Neuronal stem cell (in vitro differentiated cells): ENCODE results near the gene CDKL1.

Experiments
- DNase-seq: peaks from one replicate; pipeline ENCODE4 v3.0.0-alpha.2; 2013; ENCODE audit warnings: low spot score
- H2AFZ ChIP-seq: one replicate; pipeline ENCODE4 v1.6.1; 2013; ENCODE audit warnings: mild to moderate bottlenecking, low read length, inconsistent platforms
- H2AK5ac ChIP-seq: 2 replicates; pipeline ENCODE4 v1.6.1; 2013; ENCODE audit warnings: low read depth, mild to moderate bottlenecking, inconsistent platforms, low read length, moderate library complexity, mixed read lengths
- H2BK120ac ChIP-seq: 2 replicates; pipeline ENCODE4 v1.6.1; 2013; ENCODE audit warnings: low read depth, mild to moderate bottlenecking, inconsistent platforms, low read length, moderate library complexity, mixed read lengths
- H2BK12ac ChIP-seq: one replicate; pipeline ENCODE4 v1.6.1; 2013; ENCODE audit warnings: low read length, inconsistent platforms
- H2BK15ac ChIP-seq: 2 replicates; pipeline ENCODE4 v1.6.1; 2013; ENCODE audit warnings: mild to moderate bottlenecking, low read length, inconsistent platforms, mixed read lengths
- H2BK5ac ChIP-seq: one replicate; pipeline ENCODE4 v1.6.1; 2013; ENCODE audit warnings: inconsistent platforms, mild to moderate bottlenecking, low read length, moderate library complexity
- H3K14ac ChIP-seq: one replicate; pipeline ENCODE4 v1.6.1; 2013; ENCODE audit warnings: low read length, inconsistent platforms
- H3K18ac ChIP-seq: 2 replicates; pipeline ENCODE4 v1.6.1; 2013; ENCODE audit warnings: low read length, inconsistent platforms
- H3K23ac ChIP-seq: 2 replicates; pipeline ENCODE4 v1.6.1; 2013; ENCODE audit warnings: low read depth, mild to moderate bottlenecking, mixed read lengths, low read length, inconsistent platforms; ENCODE audit not compliant: poor library complexity
- H3K27ac ChIP-seq: replicated peaks from 3 replicates; pipeline ENCODE4 v1.5.1; 2013; ENCODE audit warnings: low read length, inconsistent platforms
- H3K27me3 ChIP-seq, 3 experiments: 2 replicates each; pipeline ENCODE4 v1.6.1; 2013; ENCODE audit warnings: low read length in 3 of 3, mild to moderate bottlenecking in 2 of 3, inconsistent platforms in 1 of 3, low read depth in 1 of 3, mixed read lengths in 1 of 3, moderate library complexity in 1 of 3; ENCODE audit not compliant: control insufficient read depth in 3 of 3, insufficient read depth in 3 of 3
- H3K36me3 ChIP-seq, 2 donors: replicated peaks in 1 of 2; 2 replicates each; pipeline ENCODE4 v1.6.1; 2013; ENCODE audit warnings: low read length in 2 of 2; ENCODE audit not compliant: control insufficient read depth in 2 of 2, insufficient read depth in 2 of 2
- H3K4ac ChIP-seq: 2 replicates; pipeline ENCODE4 v1.6.1; 2013; ENCODE audit warnings: inconsistent platforms, mild to moderate bottlenecking, low read length, moderate library complexity
- H3K4me1 ChIP-seq, 2 donors: 1 replicate in 1 of 2; 2 replicates in 1 of 2; pipeline ENCODE4 v1.6.1; 2013; ENCODE audit warnings: low read length in 2 of 2, low read depth in 1 of 2; ENCODE audit not compliant: control insufficient read depth in 2 of 2, insufficient read depth in 1 of 2
- H3K4me2 ChIP-seq: one replicate; pipeline ENCODE4 v1.6.1; 2013; ENCODE audit warnings: mild to moderate bottlenecking, low read length, inconsistent platforms; ENCODE audit not compliant: insufficient read depth, poor library complexity, severe bottlenecking
- H3K4me3 ChIP-seq, 2 donors: 2 replicates each; pipeline ENCODE4 v1.5.1; 2013; ENCODE audit warnings: low read length in 2 of 2, mild to moderate bottlenecking in 2 of 2, inconsistent platforms in 1 of 2, moderate library complexity in 1 of 2
- H3K79me1 ChIP-seq: one replicate; pipeline ENCODE4 v1.6.1; 2013; ENCODE audit warnings: low read depth, mild to moderate bottlenecking, inconsistent platforms, low read length, moderate library complexity
- H3K9ac ChIP-seq: one replicate; pipeline ENCODE4 v1.6.1; 2013; ENCODE audit warnings: mild to moderate bottlenecking, low read depth, low read length, inconsistent platforms; ENCODE audit not compliant: poor library complexity
- H3K9me3 ChIP-seq, 2 donors: replicated peaks in 1 of 2; 2 replicates each; pipeline versions ENCODE3 to v1.6.1; 2013; ENCODE audit warnings: low read length in 2 of 2, mild to moderate bottlenecking in 2 of 2, inconsistent platforms in 1 of 2, low read depth in 1 of 2, mixed read lengths in 1 of 2, moderate library complexity in 1 of 2; ENCODE audit not compliant: control insufficient read depth in 2 of 2, insufficient read depth in 1 of 2
- H4K8ac ChIP-seq: one replicate; pipeline ENCODE4 v1.6.1; 2013; ENCODE audit warnings: low read depth, mild to moderate bottlenecking, inconsistent platforms, low read length, moderate library complexity
- H4K91ac ChIP-seq: one replicate; pipeline ENCODE4 v1.6.1; 2013; ENCODE audit warnings: low read length, low read depth, mild to moderate bottlenecking, inconsistent platforms; ENCODE audit not compliant: poor library complexity
- WGBS, 2 donors: extraction: QIAGEN DNeasy Blood & Tissue Kit; methylation state at CpG; one replicate each; pipeline ENCODE4 v1.1.7; 2013; ENCODE audit warnings: missing lambda C conversion rate in 2 of 2, mixed read lengths in 1 of 2; ENCODE audit not compliant: insufficient read length in 2 of 2, insufficient replicate concordance in 1 of 2; ENCODE audit errors: extremely low coverage in 2 of 2; 5-methylcytosine and 5-hydroxymethylcytosine counted together

CDKL1 gene

GRCh38 chr14:50331596-50331995 lies 65.1 kb downstream of the CDKL1 start:
- Histone ChIP-seq H3K27me3 (no peaks in the 10 kb centered on the region), H3K23ac (no peak overlapping the region), H3K4me2 (no peak overlapping the region), H3K4me3 (no peak overlapping the region), H3K79me1 (no peaks in the 10 kb centered on the region), H3K18ac (no peak overlapping the region), H3K9me3 (no peaks in the 10 kb centered on the region), H2BK12ac (no peak overlapping the region), H2AFZ (no peak overlapping the region), H3K27ac (no peak overlapping the region), H3K9ac (no peak overlapping the region), H2AK5ac (no peak overlapping the region), H2BK5ac (no peak overlapping the region), H3K36me3 (peaks cover 0 to 47% of the 10 kb centered on the region in 2 donors), H2BK15ac (no peak overlapping the region), H4K91ac (no peak overlapping the region), H3K4me1 (peaks cover 7 to 14% of the 10 kb centered on the region in 2 donors), H2BK120ac (no peak overlapping the region), H3K14ac (no peak overlapping the region), H4K8ac (no peak overlapping the region), H3K4ac (no peak overlapping the region)
- DNase-seq = no peak

DNA sequence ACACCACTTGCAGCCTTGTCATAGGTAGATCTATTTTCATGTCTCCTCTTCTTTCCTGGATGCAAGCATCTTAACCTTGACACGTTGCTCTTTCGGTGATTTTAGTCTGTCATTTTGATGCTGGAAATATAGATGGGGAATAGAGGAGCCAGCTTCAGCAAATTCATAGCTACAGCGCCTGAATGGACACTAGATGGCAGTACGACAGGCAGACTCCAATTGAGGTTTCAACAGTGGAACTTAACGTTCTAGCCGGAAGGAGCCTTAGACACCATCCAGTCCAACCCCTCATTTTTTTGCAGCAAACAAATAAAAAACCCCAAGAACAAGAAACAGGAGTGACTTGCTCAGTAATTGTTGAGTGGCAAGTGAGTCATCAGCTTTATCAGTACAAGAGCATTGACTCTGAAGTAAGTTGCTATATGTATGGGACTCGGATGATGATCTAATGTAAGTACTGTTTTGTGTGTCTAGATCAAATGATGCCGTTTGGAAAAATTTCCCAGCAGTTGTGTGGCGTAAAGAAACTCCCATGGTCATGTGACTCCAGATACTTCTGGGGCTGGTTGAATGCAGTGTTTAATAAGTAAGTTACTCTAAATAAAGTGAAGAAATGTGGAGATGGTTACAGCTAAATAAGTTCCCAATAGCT lies 75.5 kb downstream of the CDKL1 start:
- Histone ChIP-seq H3K4me2 (no peak overlapping the region), H3K27ac (no peak overlapping the region), H4K91ac (no peak overlapping the region), H4K8ac (no peak overlapping the region), H3K79me1 (no peaks in the 10 kb centered on the region), H3K9me3 (no peaks in the 10 kb centered on the region), H3K36me3 (peaks cover 6 to 35% of the 10 kb centered on the region in 2 donors), H2BK15ac (no peak overlapping the region), H2BK5ac (no peak overlapping the region), H2AK5ac (no peak overlapping the region), H3K18ac (no peak overlapping the region), H3K4ac (no peak overlapping the region), H2BK120ac (no peak overlapping the region), H3K9ac (no peak overlapping the region), H3K27me3 (no peaks in the 10 kb centered on the region), H3K23ac (no peak overlapping the region), H3K4me3 (no peak overlapping the region), H3K4me1 (peaks cover 2 to 4% of the 10 kb centered on the region in 2 donors), H3K14ac (no peak overlapping the region), H2AFZ (peak overlapping the region; percentile 41), H2BK12ac (no peak overlapping the region)
- no peak for DNase-seq
- WGBS, 2 donors = no CpG with 5 or more reads among the region's 9 CpGs

DNA sequence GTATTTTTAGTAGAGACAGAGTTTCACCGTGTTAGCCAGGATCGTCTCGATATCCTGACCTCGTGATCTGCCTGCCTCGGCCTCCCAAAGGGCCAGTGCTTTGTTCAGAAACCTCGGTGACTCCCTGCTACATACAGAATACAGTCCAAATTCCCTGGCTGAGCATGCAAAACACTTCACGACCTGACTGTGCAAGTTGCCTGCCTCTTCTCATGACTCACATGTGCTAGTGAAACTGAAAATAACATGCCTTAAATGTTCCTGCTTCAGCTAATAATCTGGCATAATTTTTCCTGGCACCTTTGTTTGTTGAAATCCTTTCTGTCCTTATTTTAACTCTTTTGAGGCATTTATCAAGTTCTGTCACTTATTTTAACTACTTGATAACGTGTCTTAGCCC lies 76.4 kb downstream of the CDKL1 start:
- Histone ChIP-seq H3K4ac (no peak overlapping the region), H2BK5ac (no peak overlapping the region), H2AFZ (no peak overlapping the region), H3K36me3 (peaks cover 6 to 26% of the 10 kb centered on the region in 2 donors), H3K14ac (no peak overlapping the region), H3K4me2 (no peak overlapping the region), H3K9ac (no peak overlapping the region), H3K27ac (no peak overlapping the region), H2BK12ac (no peak overlapping the region), H3K79me1 (no peaks in the 10 kb centered on the region), H4K8ac (no peak overlapping the region), H2BK120ac (no peak overlapping the region), H3K18ac (no peak overlapping the region), H3K9me3 (no peaks in the 10 kb centered on the region), H3K23ac (no peak overlapping the region), H3K4me1 (peaks cover 2 to 4% of the 10 kb centered on the region in 2 donors), H3K4me3 (no peak overlapping the region), H3K27me3 (no peaks in the 10 kb centered on the region), H2BK15ac (no peak overlapping the region), H2AK5ac (no peak overlapping the region), H4K91ac (no peak overlapping the region)
- no CpG with 5 or more reads among the region's 8 CpGs for WGBS, 2 donors
- DNase-seq = no peak

DNA sequence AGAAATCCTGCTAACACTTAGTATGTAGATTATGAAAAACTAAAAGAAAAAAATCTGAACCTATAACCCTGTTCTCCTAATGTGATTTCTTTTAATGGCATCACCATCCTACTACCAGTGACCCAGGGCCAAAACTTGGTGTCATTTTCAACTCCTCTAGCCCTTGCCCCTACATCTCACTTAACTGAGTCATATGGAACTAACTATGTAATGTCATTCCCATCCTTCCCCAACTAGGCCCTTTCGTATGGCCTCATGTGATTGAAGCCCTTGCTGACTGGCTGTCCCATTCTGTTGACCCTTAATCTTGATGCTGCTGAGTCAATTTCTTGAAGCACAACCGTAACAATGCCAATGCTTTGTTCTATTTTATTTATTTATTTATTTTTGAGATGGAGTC lies 77.0 kb downstream of the CDKL1 start:
- no CpG with 5 or more reads among the region's 2 CpGs for WGBS, 2 donors
- Histone ChIP-seq H3K4me3 (no peak overlapping the region), H4K91ac (no peak overlapping the region), H2BK120ac (no peak overlapping the region), H2AK5ac (no peak overlapping the region), H3K9ac (peak overlapping the region; percentile 60), H2BK5ac (no peak overlapping the region), H3K23ac (no peak overlapping the region), H3K27me3 (no peaks in the 10 kb centered on the region), H3K14ac (no peak overlapping the region), H3K18ac (no peak overlapping the region), H3K4ac (no peak overlapping the region), H3K4me1 (peaks cover 2 to 4% of the 10 kb centered on the region in 2 donors), H2BK12ac (no peak overlapping the region), H3K27ac (no peak overlapping the region), H3K79me1 (no peaks in the 10 kb centered on the region), H4K8ac (no peak overlapping the region), H3K9me3 (no peaks in the 10 kb centered on the region), H2AFZ (no peak overlapping the region), H3K4me2 (no peak overlapping the region), H3K36me3 (peaks cover 6 to 21% of the 10 kb centered on the region in 2 donors), H2BK15ac (no peak overlapping the region)
- DNase-seq = no peak
